ENCODE results near the gene PRIM2.
"Not testable (repeated sequence)": the region's sequence is repeated elsewhere in the genome, so short reads cannot be mapped to it uniquely, and the experiment has no call there.

The PRIM2 gene

GRCh38 chr6:57445790-57446468 is 128.5 kb downstream of the PRIM2 start:
- DNase-seq (ENCODE audit: low read depth) = not testable (repeated sequence)

- not testable (repeated sequence) for DNase-seq (ENCODE audit: low read depth)
Observed at GRCh38 chr6:57449496-57450066, 132.2 kb downstream of the PRIM2 start.

GRCh38 chr6:57459781-57460180 is 142.4 kb downstream of the PRIM2 start:
- DNase-seq (ENCODE audit: low read depth) = not testable (repeated sequence)

GRCh38 chr6:57461022-57461421 is 143.6 kb downstream of the PRIM2 start:
- not testable (repeated sequence) for DNase-seq (ENCODE audit: low read depth)

- not testable (repeated sequence) for DNase-seq (ENCODE audit: low read depth)
Observed at GRCh38 chr6:57463809-57464208, 146.4 kb downstream of the PRIM2 start.

- not testable (repeated sequence) for DNase-seq (ENCODE audit: low read depth)
Observed at GRCh38 chr6:57465968-57466367, 148.5 kb downstream of the PRIM2 start.

GRCh38 chr6:57469072-57469471 is 151.6 kb downstream of the PRIM2 start:
- DNase-seq (ENCODE audit: low read depth) = no peak

- DNase-seq (ENCODE audit: low read depth) = not testable (repeated sequence)
Observed at GRCh38 chr6:57470148-57470547, 152.7 kb downstream of the PRIM2 start.

GRCh38 chr6:57471314-57471864 is 154.0 kb downstream of the PRIM2 start:
- not testable (repeated sequence) for DNase-seq (ENCODE audit: low read depth)

- not testable (repeated sequence) for DNase-seq (ENCODE audit: low read depth)
Observed at GRCh38 chr6:57472861-57473362, 155.5 kb downstream of the PRIM2 start.

GRCh38 chr6:57474862-57475475 is 157.5 kb downstream of the PRIM2 start:
- DNase-seq (ENCODE audit: low read depth) = not testable (repeated sequence)

- not testable (repeated sequence) for DNase-seq (ENCODE audit: low read depth)
Observed at GRCh38 chr6:57475656-57476055, 158.2 kb downstream of the PRIM2 start.

- not testable (repeated sequence) for DNase-seq (ENCODE audit: low read depth)
Observed at GRCh38 chr6:57480194-57480593, 162.8 kb downstream of the PRIM2 start.

- not testable (repeated sequence) for DNase-seq (ENCODE audit: low read depth)
Observed at GRCh38 chr6:57481121-57481520, 163.7 kb downstream of the PRIM2 start.

GRCh38 chr6:57482471-57482870 is 165.0 kb downstream of the PRIM2 start:
- DNase-seq (ENCODE audit: low read depth) = not testable (repeated sequence)

GRCh38 chr6:57486494-57487081 is 169.2 kb downstream of the PRIM2 start:
- DNase-seq (ENCODE audit: low read depth) = not testable (repeated sequence)

GRCh38 chr6:57488551-57488950 is 171.1 kb downstream of the PRIM2 start:
- DNase-seq (ENCODE audit: low read depth) = not testable (repeated sequence)

- DNase-seq (ENCODE audit: low read depth) = not testable (repeated sequence)
Observed at GRCh38 chr6:57489887-57490286, 172.5 kb downstream of the PRIM2 start.

GRCh38 chr6:57491795-57492194 is 174.4 kb downstream of the PRIM2 start:
- DNase-seq (ENCODE audit: low read depth) = not testable (repeated sequence)

GRCh38 chr6:57496251-57496650 is 178.8 kb downstream of the PRIM2 start:
- DNase-seq (ENCODE audit: low read depth) = not testable (repeated sequence)

- DNase-seq (ENCODE audit: low read depth) = not testable (repeated sequence)
Observed at GRCh38 chr6:57500368-57501021, 183.1 kb downstream of the PRIM2 start.

GRCh38 chr6:57502387-57502786 is 185.0 kb downstream of the PRIM2 start:
- DNase-seq (ENCODE audit: low read depth) = not testable (repeated sequence)

Data from stimulated activated CD8-positive, alpha-beta memory T cell treated with anti-CD3 and anti-CD28 coated beads, Interleukin-12 subunit alpha, Interleukin-12 subunit beta, amount 100 ng/mL, for 1 hour (primary cell).